NCI-H2227 (cell line): Measurements from ENCODE around the gene ZBTB18.

Experiments used
- DNase-seq: peaks from one replicate; lab custom pipeline; 2025; ENCODE audit not compliant: unreplicated experiment; lab: John Stamatoyannopoulos, UW

The ZBTB18 gene

GRCh38 chr1:244087611-244088010 is 36.5 kb downstream of the ZBTB18 start:
- no peak for DNase-seq

GRCh38 chr1:244088161-244088560 is 37.1 kb downstream of the ZBTB18 start:
- no peak for DNase-seq

GRCh38 chr1:244089561-244089960 is 38.5 kb downstream of the ZBTB18 start:
- no peak for DNase-seq

GRCh38 chr1:244090645-244091044 is 39.6 kb downstream of the ZBTB18 start:
- DNase-seq, result no peak

GRCh38 chr1:244092293-244092963 is 41.3 kb downstream of the ZBTB18 start:
- no peak for DNase-seq

- no peak for DNase-seq
These were observed 42.0 kb downstream of the ZBTB18 start for GRCh38 chr1:244092964-244093638.

- no peak for DNase-seq
These were observed 43.9 kb downstream of the ZBTB18 start for GRCh38 chr1:244094880-244095528.

GRCh38 chr1:244095529-244095911 is 44.4 kb downstream of the ZBTB18 start:
- no peak for DNase-seq

- DNase-seq, result no peak
These were observed 45.1 kb downstream of the ZBTB18 start for GRCh38 chr1:244096066-244096610.

GRCh38 chr1:244096691-244097090 is 45.6 kb downstream of the ZBTB18 start:
- DNase-seq, result no peak

GRCh38 chr1:244097523-244098405 is 46.7 kb downstream of the ZBTB18 start:
- no peak for DNase-seq

- no peak for DNase-seq
These were observed 48.3 kb downstream of the ZBTB18 start for GRCh38 chr1:244099258-244099930.

GRCh38 chr1:244100276-244100675 is 49.2 kb downstream of the ZBTB18 start:
- DNase-seq, result peak; percentile 27

GRCh38 chr1:244100704-244101453 is 49.8 kb downstream of the ZBTB18 start:
- DNase-seq, result peak; percentile 27

- DNase-seq, result no peak
These were observed 51.0 kb downstream of the ZBTB18 start for GRCh38 chr1:244102046-244102445.

GRCh38 chr1:244102468-244102867 is 51.4 kb downstream of the ZBTB18 start:
- DNase-seq, result no peak

- no peak for DNase-seq
These were observed 53.4 kb downstream of the ZBTB18 start for GRCh38 chr1:244104309-244105060.

- no peak for DNase-seq
These were observed 55.1 kb downstream of the ZBTB18 start for GRCh38 chr1:244106176-244106575.
